ENCODE data around the gene CST6. TPM values are rescaled to one million over a fixed set of nuclear protein-coding genes. Genes with fewer than 3 reads are reported as not detected.
A peak's percentile ranks its signal among the peaks of the same experiment; 100 is the strongest.

Gene CST6
- total and polyA plus RNA-seq, 8 donors, result 0.18 to 46.5 (median 0.82) TPM

- no peak overlapping the region for H3K4me3 ChIP-seq
- intact Hi-C loops (cut with DNase I), result no loop called here
- H3K27ac ChIP-seq, result no peak overlapping the region
- peaks cover 0 to 12% of the 10 kb centered on the region in 2 donors for H3K27me3 ChIP-seq
- no peak for DNase-seq
- TF ChIP-seq, protein P1, sequence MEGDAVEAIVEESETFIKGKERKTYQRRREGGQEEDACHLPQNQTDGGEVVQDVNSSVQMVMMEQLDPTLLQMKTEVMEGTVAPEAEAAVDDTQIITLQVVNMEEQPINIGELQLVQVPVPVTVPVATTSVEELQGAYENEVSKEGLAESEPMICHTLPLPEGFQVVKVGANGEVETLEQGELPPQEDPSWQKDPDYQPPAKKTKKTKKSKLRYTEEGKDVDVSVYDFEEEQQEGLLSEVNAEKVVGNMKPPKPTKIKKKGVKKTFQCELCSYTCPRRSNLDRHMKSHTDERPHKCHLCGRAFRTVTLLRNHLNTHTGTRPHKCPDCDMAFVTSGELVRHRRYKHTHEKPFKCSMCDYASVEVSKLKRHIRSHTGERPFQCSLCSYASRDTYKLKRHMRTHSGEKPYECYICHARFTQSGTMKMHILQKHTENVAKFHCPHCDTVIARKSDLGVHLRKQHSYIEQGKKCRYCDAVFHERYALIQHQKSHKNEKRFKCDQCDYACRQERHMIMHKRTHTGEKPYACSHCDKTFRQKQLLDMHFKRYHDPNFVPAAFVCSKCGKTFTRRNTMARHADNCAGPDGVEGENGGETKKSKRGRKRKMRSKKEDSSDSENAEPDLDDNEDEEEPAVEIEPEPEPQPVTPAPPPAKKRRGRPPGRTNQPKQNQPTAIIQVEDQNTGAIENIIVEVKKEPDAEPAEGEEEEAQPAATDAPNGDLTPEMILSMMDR (IDR thresholded peaks at IDR 0.05), result no peak
- H3K4me1 ChIP-seq, result no peaks in the 10 kb centered on the region
- no peaks in the 10 kb centered on the region for H3K9me3 ChIP-seq
- no peaks in the 10 kb centered on the region for H3K36me3 ChIP-seq
- ATAC-seq, result no peak
Measured at GRCh38 chr11:66036334-66036710, 24.5 kb downstream of the CST6 start.

- Histone ChIP-seq H3K27me3 (peaks cover 0 to 12% of the 10 kb centered on the region in 2 donors), H3K27ac (no peak overlapping the region), H3K9me3 (no peaks in the 10 kb centered on the region), H3K36me3 (no peaks in the 10 kb centered on the region), H3K4me3 (no peak overlapping the region), H3K4me1 (no peaks in the 10 kb centered on the region)
- intact Hi-C loops (cut with DNase I), result no loop called here
- no peak for ATAC-seq
- TF ChIP-seq, protein P1 (IDR thresholded peaks at IDR 0.05), result no peak
- DNase-seq, result no peak
Measured at GRCh38 chr11:66037327-66037726, 25.5 kb downstream of the CST6 start.

GRCh38 chr11:66039765-66040164 lies 28.0 kb downstream of the CST6 start:
- H3K36me3 ChIP-seq, result no peaks in the 10 kb centered on the region
- TF ChIP-seq, protein P1 (IDR thresholded peaks at IDR 0.05), result no peak
- no peaks in the 10 kb centered on the region for H3K4me1 ChIP-seq
- H3K27ac ChIP-seq, result no peak overlapping the region
- H3K4me3 ChIP-seq, result no peak overlapping the region
- H3K27me3 ChIP-seq, result peaks cover 0 to 5% of the 10 kb centered on the region in 2 donors
- no peaks in the 10 kb centered on the region for H3K9me3 ChIP-seq
- ATAC-seq, result no peak
- DNase-seq, result peak in 1 of 4 donors; percentile 21
- intact Hi-C loops (cut with DNase I), result no loop called here

DNA sequence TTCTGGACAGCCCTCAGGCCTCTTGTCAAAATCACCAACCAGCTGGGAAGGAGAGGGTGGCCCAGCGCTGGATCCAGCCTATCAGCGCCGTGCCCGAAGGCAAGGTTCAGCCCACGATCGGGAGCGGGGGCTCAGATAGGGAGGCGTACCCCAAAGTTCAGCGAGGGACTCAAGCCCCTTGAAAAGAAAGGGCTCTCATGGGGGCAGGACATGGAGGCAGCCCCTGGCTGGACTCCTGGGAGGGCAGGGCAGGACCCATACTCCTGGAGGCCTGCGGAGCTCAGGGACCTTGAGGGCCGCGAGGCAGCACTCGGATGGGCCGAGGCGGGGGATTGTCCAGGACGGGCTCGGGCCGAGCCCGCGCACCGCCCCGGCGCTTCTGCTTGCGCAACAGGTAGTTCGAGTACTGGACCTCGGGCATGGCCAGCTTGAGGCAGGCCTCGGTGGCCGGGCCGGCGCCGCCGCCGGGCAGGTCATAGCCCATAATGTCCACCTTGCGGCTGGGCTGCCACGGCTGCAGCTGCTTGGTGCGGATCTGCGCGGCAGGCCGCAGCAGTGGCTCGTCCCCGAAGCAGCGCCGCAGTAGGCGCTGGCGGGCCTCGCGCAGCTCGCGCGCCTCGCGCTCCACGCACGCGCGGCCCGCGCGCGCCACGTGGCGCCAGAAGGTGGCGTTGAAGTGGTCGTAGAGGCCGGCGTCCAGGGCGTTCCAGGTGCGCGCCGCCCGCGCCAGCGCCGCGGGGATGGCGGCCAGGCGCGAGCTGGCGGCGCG lies 30.6 kb downstream of the CST6 start:
- Histone ChIP-seq H3K4me3 (no peak overlapping the region), H3K36me3 (no peaks in the 10 kb centered on the region), H3K4me1 (peaks cover 0 to 4% of the 10 kb centered on the region in 2 donors), H3K9me3 (no peaks in the 10 kb centered on the region), H3K27me3 (peaks cover 0 to 2% of the 10 kb centered on the region in 2 donors), H3K27ac (no peak overlapping the region)
- no peak for ATAC-seq
- peak in 1 of 4 donors; percentile 59 for DNase-seq
- TF ChIP-seq, protein P1 (IDR thresholded peaks at IDR 0.05), result no peak
- intact Hi-C loops (cut with DNase I), result no loop called here

- TF ChIP-seq, protein P1 (IDR thresholded peaks at IDR 0.05), result no peak
- Histone ChIP-seq H3K4me1 (peaks cover 0 to 4% of the 10 kb centered on the region in 2 donors), H3K27me3 (peaks cover 0 to 10% of the 10 kb centered on the region in 2 donors), H3K36me3 (no peaks in the 10 kb centered on the region), H3K4me3 (no peak overlapping the region), H3K27ac (no peak overlapping the region), H3K9me3 (no peaks in the 10 kb centered on the region)
- ATAC-seq (no peak), DNase-seq (peak in 1 of 4 donors; percentile 73)
- intact Hi-C loops (cut with DNase I), result no loop called here
Measured at GRCh38 chr11:66042996-66043906, 31.4 kb downstream of the CST6 start.

All from left lung (tissue), 10 donors.